Type B pancreatic cell (in vitro differentiated cells): Measurements from ENCODE around the gene ENC1. TPM values are rescaled to one million over a fixed set of nuclear protein-coding genes. Genes with fewer than 3 reads are reported as not detected.

Source experiments
- DNase-seq: peaks from one replicate; pipeline ENCODE4 v3.0.0; 2021; ENCODE audit warnings: mixed read lengths; ENCODE audit not compliant: unreplicated experiment; ENCODE audit errors: extremely low spot score
- H3K27ac Mint-ChIP-seq: 2 replicates; pipeline ENCODE4 v1.8.0; 2021; ENCODE audit warnings: mild to moderate bottlenecking, mixed read lengths
- H3K27me3 Mint-ChIP-seq: 2 replicates; pipeline ENCODE4 v1.8.0; 2021; ENCODE audit warnings: mixed read lengths
- H3K36me3 Mint-ChIP-seq: 2 replicates; pipeline ENCODE4 v1.8.0; 2021; ENCODE audit warnings: mixed read lengths
- H3K4me1 Mint-ChIP-seq: one replicate; pipeline ENCODE4 v1.8.0; 2021; ENCODE audit warnings: mixed read lengths; ENCODE audit not compliant: unreplicated experiment
- H3K4me3 Mint-ChIP-seq: 2 replicates; pipeline ENCODE4 v1.8.0; 2021; ENCODE audit warnings: mild to moderate bottlenecking, mixed read lengths
- H3K9me3 Mint-ChIP-seq: 2 replicates; pipeline ENCODE4 v1.8.0; 2021; ENCODE audit warnings: mixed read lengths
- total RNA-seq: library from RNA; stranded (reverse); gene quantifications from 2 replicates; pipeline ENCODE4 v1.2.1, GENCODE V29; 2021; ENCODE audit warnings: low replicate concordance
- TF ChIP-seq, protein P1 (sequence below): fragments of 200-600 bp; sonication (generic); conservative IDR thresholded peaks from 2 replicates; pipeline ENCODE4 v1.5.0; 2021; ENCODE audit warnings: antibody characterized with exemption, mild to moderate bottlenecking

Gene ENC1
- total RNA-seq, 1 donor from 2014 or later = 83.2 TPM

DNA sequence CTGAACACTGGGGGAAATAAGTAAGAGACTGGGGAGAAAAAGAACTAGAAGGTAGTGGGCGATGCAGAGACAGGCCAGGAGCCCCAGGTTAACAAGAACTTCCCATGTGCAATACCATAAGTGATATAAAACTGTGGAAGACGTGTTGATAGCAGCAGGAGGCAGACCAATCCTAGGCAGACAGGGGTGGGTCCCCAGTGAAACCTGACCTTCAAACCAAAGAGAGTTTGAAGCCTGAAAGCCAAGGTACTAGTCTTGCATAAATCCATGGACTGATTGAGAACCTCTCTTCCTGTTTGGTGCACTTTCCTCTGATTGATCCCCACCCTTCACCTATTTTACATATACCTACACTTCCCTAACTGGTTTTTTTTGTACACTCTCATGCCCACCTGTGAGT lies 29.3 kb upstream of the ENC1 start:
- H3K4me1 Mint-ChIP-seq = peaks cover 26% of the 10 kb centered on the region
- TF ChIP-seq, protein P1, sequence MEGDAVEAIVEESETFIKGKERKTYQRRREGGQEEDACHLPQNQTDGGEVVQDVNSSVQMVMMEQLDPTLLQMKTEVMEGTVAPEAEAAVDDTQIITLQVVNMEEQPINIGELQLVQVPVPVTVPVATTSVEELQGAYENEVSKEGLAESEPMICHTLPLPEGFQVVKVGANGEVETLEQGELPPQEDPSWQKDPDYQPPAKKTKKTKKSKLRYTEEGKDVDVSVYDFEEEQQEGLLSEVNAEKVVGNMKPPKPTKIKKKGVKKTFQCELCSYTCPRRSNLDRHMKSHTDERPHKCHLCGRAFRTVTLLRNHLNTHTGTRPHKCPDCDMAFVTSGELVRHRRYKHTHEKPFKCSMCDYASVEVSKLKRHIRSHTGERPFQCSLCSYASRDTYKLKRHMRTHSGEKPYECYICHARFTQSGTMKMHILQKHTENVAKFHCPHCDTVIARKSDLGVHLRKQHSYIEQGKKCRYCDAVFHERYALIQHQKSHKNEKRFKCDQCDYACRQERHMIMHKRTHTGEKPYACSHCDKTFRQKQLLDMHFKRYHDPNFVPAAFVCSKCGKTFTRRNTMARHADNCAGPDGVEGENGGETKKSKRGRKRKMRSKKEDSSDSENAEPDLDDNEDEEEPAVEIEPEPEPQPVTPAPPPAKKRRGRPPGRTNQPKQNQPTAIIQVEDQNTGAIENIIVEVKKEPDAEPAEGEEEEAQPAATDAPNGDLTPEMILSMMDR = no peak
- no peak overlapping the region for H3K4me3 Mint-ChIP-seq
- no peaks in the 10 kb centered on the region for H3K36me3 Mint-ChIP-seq
- no peak overlapping the region for H3K27ac Mint-ChIP-seq
- no peaks in the 10 kb centered on the region for H3K27me3 Mint-ChIP-seq
- no peak for DNase-seq
- H3K9me3 Mint-ChIP-seq = no peaks in the 10 kb centered on the region

- DNase-seq = no peak
- Mint-ChIP-seq H3K27me3 (no peaks in the 10 kb centered on the region), H3K9me3 (no peaks in the 10 kb centered on the region), H3K27ac (no peak overlapping the region), H3K36me3 (no peaks in the 10 kb centered on the region), H3K4me3 (no peak overlapping the region), H3K4me1 (peaks cover 21% of the 10 kb centered on the region)
- TF ChIP-seq, protein P1 = no peak
Observed at GRCh38 chr5:74667396-74667795, 26.9 kb upstream of the ENC1 start.

GRCh38 chr5:74665816-74666215 lies 25.3 kb upstream of the ENC1 start:
- Mint-ChIP-seq H3K4me1 (peaks cover 11% of the 10 kb centered on the region), H3K36me3 (no peaks in the 10 kb centered on the region), H3K27ac (no peak overlapping the region), H3K9me3 (no peaks in the 10 kb centered on the region), H3K4me3 (no peak overlapping the region), H3K27me3 (no peaks in the 10 kb centered on the region)
- TF ChIP-seq, protein P1 = no peak
- DNase-seq = no peak

GRCh38 chr5:74665273-74665672 lies 24.7 kb upstream of the ENC1 start:
- Mint-ChIP-seq H3K27me3 (no peaks in the 10 kb centered on the region), H3K36me3 (no peaks in the 10 kb centered on the region), H3K27ac (no peak overlapping the region), H3K9me3 (no peaks in the 10 kb centered on the region), H3K4me1 (peaks cover 14% of the 10 kb centered on the region), H3K4me3 (no peak overlapping the region)
- TF ChIP-seq, protein P1 = no peak
- DNase-seq = no peak

- Mint-ChIP-seq H3K9me3 (no peaks in the 10 kb centered on the region), H3K27me3 (no peaks in the 10 kb centered on the region), H3K4me3 (no peak overlapping the region), H3K27ac (no peak overlapping the region), H3K36me3 (no peaks in the 10 kb centered on the region), H3K4me1 (peaks cover 10% of the 10 kb centered on the region)
- TF ChIP-seq, protein P1 = no peak
- DNase-seq = no peak
Observed at GRCh38 chr5:74664551-74664950, 24.0 kb upstream of the ENC1 start.

DNA sequence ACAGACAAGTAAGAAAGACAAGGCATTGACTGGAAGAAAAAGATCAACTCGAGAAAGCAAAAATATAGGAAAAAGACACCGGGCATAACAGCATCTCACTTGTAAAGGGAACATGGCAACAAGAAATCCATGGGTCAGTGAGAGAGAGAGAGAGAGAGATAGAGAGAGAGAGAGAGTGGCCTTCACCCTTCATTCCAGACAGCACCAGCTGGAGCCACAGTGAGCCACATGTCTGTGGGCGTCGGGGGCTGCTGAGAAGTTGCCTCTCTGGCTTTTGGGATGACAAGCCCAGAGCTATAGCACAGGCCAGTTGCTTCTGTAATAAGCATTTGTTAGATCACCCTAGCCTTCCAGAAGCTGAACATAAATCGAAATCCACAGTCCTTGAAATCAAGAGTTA lies 20.3 kb upstream of the ENC1 start:
- Mint-ChIP-seq H3K4me1 (peaks cover 10% of the 10 kb centered on the region), H3K9me3 (no peaks in the 10 kb centered on the region), H3K4me3 (no peak overlapping the region), H3K27ac (no peak overlapping the region), H3K36me3 (no peaks in the 10 kb centered on the region), H3K27me3 (no peaks in the 10 kb centered on the region)
- no peak for DNase-seq
- TF ChIP-seq, protein P1 = no peak
